Esophagus muscularis mucosa (tissue), 4 donors: Measurements from ENCODE around the gene HAGH.

Experiments
- EP300 ChIP-seq: sonication (generic); formaldehyde crosslinking; IDR thresholded peaks from one replicate; pipeline ENCODE4 v1.6.1; 2017; ENCODE audit warnings: antibody characterized with exemption
- POLR2A ChIP-seq: fragments of 450-650 bp; IDR thresholded peaks from one replicate; pipeline ENCODE4 v1.6.1; 2017; ENCODE audit warnings: antibody characterized with exemption, moderate library complexity, mild to moderate bottlenecking, low read depth
- POLR2AphosphoS5 ChIP-seq, 2 donors: sonication (generic); formaldehyde crosslinking; IDR thresholded peaks; one replicate each; pipeline ENCODE4 v1.6.1; 2017; ENCODE audit warnings: antibody characterized with exemption in 2 of 2
- TF ChIP-seq, protein P1 (sequence below), 3 experiments: fragments of 200-600 bp in 2 of 3; fragments of 450-650 bp in 1 of 3; sonication (generic) in 2 of 3; IDR thresholded peaks; one replicate each; pipeline ENCODE4 v1.5.1; 2017 to 2019; ENCODE audit warnings: antibody characterized with exemption in 3 of 3, mild to moderate bottlenecking in 2 of 3, moderate library complexity in 1 of 3

DNA sequence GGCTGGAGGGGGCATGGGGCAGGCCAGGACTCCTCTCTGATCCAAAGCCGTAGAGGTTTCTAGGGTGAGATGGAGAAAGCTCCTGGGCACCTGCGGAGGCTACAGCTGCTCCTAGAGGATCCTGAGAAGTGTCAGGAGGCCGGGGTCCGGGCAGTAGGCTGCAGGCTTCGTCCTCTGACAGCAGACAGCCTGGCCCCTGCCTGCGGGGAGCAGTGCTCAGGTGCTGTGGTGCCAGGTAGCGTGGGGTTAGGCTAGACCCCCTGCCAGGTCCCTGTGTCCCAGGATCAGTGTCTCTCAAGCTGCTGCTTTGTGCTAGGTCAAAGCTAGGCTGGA lies 52.2 kb downstream of the HAGH start:
- TF ChIP-seq, protein P1, sequence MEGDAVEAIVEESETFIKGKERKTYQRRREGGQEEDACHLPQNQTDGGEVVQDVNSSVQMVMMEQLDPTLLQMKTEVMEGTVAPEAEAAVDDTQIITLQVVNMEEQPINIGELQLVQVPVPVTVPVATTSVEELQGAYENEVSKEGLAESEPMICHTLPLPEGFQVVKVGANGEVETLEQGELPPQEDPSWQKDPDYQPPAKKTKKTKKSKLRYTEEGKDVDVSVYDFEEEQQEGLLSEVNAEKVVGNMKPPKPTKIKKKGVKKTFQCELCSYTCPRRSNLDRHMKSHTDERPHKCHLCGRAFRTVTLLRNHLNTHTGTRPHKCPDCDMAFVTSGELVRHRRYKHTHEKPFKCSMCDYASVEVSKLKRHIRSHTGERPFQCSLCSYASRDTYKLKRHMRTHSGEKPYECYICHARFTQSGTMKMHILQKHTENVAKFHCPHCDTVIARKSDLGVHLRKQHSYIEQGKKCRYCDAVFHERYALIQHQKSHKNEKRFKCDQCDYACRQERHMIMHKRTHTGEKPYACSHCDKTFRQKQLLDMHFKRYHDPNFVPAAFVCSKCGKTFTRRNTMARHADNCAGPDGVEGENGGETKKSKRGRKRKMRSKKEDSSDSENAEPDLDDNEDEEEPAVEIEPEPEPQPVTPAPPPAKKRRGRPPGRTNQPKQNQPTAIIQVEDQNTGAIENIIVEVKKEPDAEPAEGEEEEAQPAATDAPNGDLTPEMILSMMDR (IDR thresholded peaks at IDR 0.05), result no peak
- no peak for TF ChIP-seq POLR2A
- no peak for TF ChIP-seq POLR2AphosphoS5 (IDR thresholded peaks at IDR 0.05)
- TF ChIP-seq EP300, result no peak
